A673 (cell line): ENCODE results near the gene KIF5C.

ENCODE experiments used
- CTCF ChIP-seq: fragments of 300-800, 200-600 bp; sonication (generic); conservative IDR thresholded peaks from 2 replicates; pipeline ENCODE4 v1.5.1; 2017; ENCODE audit warnings: low read depth, mild to moderate bottlenecking, antibody characterized with exemption, low read length, moderate library complexity, mixed read lengths
- EZH2 ChIP-seq: fragments of 200-600 bp; sonication (generic); IDR thresholded peaks from 2 replicates; pipeline ENCODE4 v1.6.1; 2017; ENCODE audit warnings: borderline replicate concordance, low read depth, mild to moderate bottlenecking, mixed read lengths, antibody characterized with exemption, low read length; ENCODE audit not compliant: poor library complexity, severe bottlenecking

GRCh38 chr2:148903294-148903693 lies 28.3 kb downstream of the KIF5C start:
- no peak for TF ChIP-seq CTCF
- no peak for TF ChIP-seq EZH2
